ENCODE data around the gene ARRB1. TPM values are rescaled to one million over a fixed set of nuclear protein-coding genes. Genes with fewer than 3 reads are reported as not detected.

The ARRB1 gene
- total and polyA plus RNA-seq, 9 of the 15 experiments (the other 6 are each of a cell fraction or from before 2014, with no cell fraction given) = 6.6 to 45.4 (median 28.5) TPM

DNA sequence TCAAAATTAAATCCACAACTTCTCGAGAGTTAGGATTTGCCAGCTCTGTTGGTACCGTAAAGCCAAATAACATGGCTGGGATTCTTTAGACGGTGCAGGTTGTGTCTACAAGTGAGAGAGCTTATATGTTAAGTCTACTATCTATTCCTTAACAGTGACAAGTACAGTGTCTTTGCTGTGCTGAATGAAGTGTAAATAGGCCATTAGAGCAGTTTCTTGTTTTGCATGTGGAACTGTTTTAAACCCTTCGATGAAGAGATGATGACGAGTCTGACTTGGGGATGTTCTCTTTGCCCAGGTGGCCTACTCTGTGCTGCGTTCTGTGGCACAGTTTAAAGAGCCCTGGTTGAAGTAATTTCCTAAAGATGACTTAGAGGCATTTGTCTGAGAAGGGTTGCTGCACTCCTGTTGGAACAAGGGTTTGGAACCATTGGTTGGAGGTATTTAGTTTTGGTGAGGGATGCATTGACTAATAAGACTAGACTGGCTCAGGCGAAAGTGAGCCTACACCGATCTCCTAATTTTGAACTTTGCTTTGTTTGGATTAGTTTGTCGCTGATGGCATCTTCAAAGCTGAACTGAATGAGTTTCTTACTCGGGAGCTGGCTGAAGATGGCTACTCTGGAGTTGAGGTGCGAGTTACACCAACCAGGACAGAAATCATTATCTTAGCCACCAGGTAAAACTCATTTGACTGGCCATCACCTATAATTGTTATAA, 48.8 kb upstream of the ARRB1 start (continued):
- TF ChIP-seq ZNF140 (CRISPR knock-in tag; IDR thresholded peaks at IDR 0.05) (no peak), GABPA (tag; conservative IDR thresholded peaks at IDR 0.05; ENCODE audit: low read depth) (no peak), CBX5 (IDR thresholded peaks at IDR 0.05; ENCODE audit: borderline replicate concordance, low read depth) (no peak), NFATC3 (IDR thresholded peaks at IDR 0.05) (no peak), HMG20B (CRISPR knock-in tag; IDR thresholded peaks at IDR 0.05) (no peak), ASH1L (IDR thresholded peaks at IDR 0.05; ENCODE audit: borderline replicate concordance, low read depth, partially characterized antibody) (no peak), CBX8 (IDR thresholded peaks at IDR 0.05; ENCODE audit: borderline replicate concordance, extremely low read depth, low read depth, low read length, poor library complexity, severe bottlenecking) (no peak), ZFX (CRISPR knock-in tag; IDR thresholded peaks at IDR 0.05) (no peak), ZNF444 (CRISPR knock-in tag; IDR thresholded peaks at IDR 0.05) (no peak), RFX7 (CRISPR knock-in tag; IDR thresholded peaks at IDR 0.05) (no peak), MAFF (IDR thresholded peaks at IDR 0.05; ENCODE audit: low read length) (no peak), ELK1 (CRISPR knock-in tag; IDR thresholded peaks at IDR 0.05) (no peak), TAF1 (IDR thresholded peaks at IDR 0.05; ENCODE audit: control insufficient read depth, extremely low read depth, insufficient read depth, low read length, severe bottlenecking) (peak; percentile 16), PURB (CRISPR knock-in tag; IDR thresholded peaks at IDR 0.05; ENCODE audit: low read depth) (no peak), KDM4B (IDR thresholded peaks at IDR 0.05; ENCODE audit: borderline replicate concordance in 2 of 2, low read depth in 1 of 2) (no peak), LCOR (CRISPR knock-in tag; IDR thresholded peaks at IDR 0.05) (no peak), CBFA2T2 (conservative IDR thresholded peaks at IDR 0.05) (no peak), ZSCAN32 (CRISPR knock-in tag; IDR thresholded peaks at IDR 0.05) (no peak), MXD1 (CRISPR knock-in tag; IDR thresholded peaks at IDR 0.05; ENCODE audit: borderline replicate concordance, poor library complexity, severe bottlenecking) (no peak), NFRKB (IDR thresholded peaks at IDR 0.05; ENCODE audit: low read depth) (no peak), ZNF212 (CRISPR knock-in tag; IDR thresholded peaks at IDR 0.05) (no peak)
- TF ChIP-seq, protein P1, sequence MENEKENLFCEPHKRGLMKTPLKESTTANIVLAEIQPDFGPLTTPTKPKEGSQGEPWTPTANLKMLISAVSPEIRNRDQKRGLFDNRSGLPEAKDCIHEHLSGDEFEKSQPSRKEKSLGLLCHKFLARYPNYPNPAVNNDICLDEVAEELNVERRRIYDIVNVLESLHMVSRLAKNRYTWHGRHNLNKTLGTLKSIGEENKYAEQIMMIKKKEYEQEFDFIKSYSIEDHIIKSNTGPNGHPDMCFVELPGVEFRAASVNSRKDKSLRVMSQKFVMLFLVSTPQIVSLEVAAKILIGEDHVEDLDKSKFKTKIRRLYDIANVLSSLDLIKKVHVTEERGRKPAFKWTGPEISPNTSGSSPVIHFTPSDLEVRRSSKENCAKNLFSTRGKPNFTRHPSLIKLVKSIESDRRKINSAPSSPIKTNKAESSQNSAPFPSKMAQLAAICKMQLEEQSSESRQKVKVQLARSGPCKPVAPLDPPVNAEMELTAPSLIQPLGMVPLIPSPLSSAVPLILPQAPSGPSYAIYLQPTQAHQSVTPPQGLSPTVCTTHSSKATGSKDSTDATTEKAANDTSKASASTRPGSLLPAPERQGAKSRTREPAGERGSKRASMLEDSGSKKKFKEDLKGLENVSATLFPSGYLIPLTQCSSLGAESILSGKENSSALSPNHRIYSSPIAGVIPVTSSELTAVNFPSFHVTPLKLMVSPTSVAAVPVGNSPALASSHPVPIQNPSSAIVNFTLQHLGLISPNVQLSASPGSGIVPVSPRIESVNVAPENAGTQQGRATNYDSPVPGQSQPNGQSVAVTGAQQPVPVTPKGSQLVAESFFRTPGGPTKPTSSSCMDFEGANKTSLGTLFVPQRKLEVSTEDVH (IDR thresholded peaks at IDR 0.05; ENCODE audit: low read depth, partially characterized antibody) = no peak
- TF ChIP-seq, protein P2, sequence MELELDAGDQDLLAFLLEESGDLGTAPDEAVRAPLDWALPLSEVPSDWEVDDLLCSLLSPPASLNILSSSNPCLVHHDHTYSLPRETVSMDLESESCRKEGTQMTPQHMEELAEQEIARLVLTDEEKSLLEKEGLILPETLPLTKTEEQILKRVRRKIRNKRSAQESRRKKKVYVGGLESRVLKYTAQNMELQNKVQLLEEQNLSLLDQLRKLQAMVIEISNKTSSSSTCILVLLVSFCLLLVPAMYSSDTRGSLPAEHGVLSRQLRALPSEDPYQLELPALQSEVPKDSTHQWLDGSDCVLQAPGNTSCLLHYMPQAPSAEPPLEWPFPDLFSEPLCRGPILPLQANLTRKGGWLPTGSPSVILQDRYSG (tag; conservative IDR thresholded peaks at IDR 0.05; ENCODE audit: low read depth) = no peak
